Gastroesophageal sphincter (tissue), 3 donors: Measurements from ENCODE around the gene ZER1.

Experiments used
- CTCF ChIP-seq, 4 experiments: fragments of 200-600 bp in 2 of 4; fragments of 450-650 bp in 2 of 4; sonication (generic) in 1 of 4; IDR thresholded peaks; one replicate each; pipeline ENCODE4 v1.5.1; 2017 to 2019; ENCODE audit warnings: antibody characterized with exemption in 4 of 4, mild to moderate bottlenecking in 2 of 4, moderate library complexity in 2 of 4
- POLR2A ChIP-seq, 2 donors: fragments of 450-650 bp; IDR thresholded peaks; one replicate each; pipeline ENCODE4 v1.6.1; 2017; ENCODE audit warnings: antibody characterized with exemption in 2 of 2, mild to moderate bottlenecking in 2 of 2, moderate library complexity in 1 of 2

- TF ChIP-seq CTCF (IDR thresholded peaks at IDR 0.05) (no peak), POLR2A (IDR thresholded peaks at IDR 0.05) (no peak)
These were observed 6.2 kb downstream of the ZER1 start for GRCh38 chr9:128765499-128765898.
